B cell (primary cell): ENCODE data around the gene PIGQ. TPM values are rescaled to one million over a fixed set of nuclear protein-coding genes. Genes with fewer than 3 reads are reported as not detected.

Experiments used
- ATAC-seq: fragments of 200-7000 bp; cut with Tn5 transposase; one replicate; pipeline ENCODE4 v1.10.0; 2021; ENCODE audit warnings: low read depth, mild to moderate bottlenecking, moderate number of reproducible peaks, moderate library complexity
- CTCF ChIA-PET: fragments of 350-600 bp; sonication (Branson Sonifier 250); formaldehyde crosslinking; loops from one replicate; lab custom pipeline; 2021; ENCODE audit warnings: antibody characterized with exemption, inconsistent platforms; lab: Charles Lee
- POLR2A ChIA-PET: fragments of 350-600 bp; sonication (Branson Sonifier 250); formaldehyde crosslinking; loops from one replicate; lab custom pipeline; 2021; ENCODE audit warnings: antibody characterized with exemption; lab: Charles Lee
- DNase-seq: peaks from one replicate; pipeline ENCODE4 v3.0.0; 2013
- H2AFZ ChIP-seq: 2 replicates; pipeline ENCODE4 v1.6.1; 2012; ENCODE audit warnings: mild to moderate bottlenecking, low read depth, low read length; ENCODE audit not compliant: insufficient read depth, poor library complexity, severe bottlenecking
- H3K27ac ChIP-seq, 2 donors: 1 replicate in 1 of 2; 2 replicates in 1 of 2; pipeline ENCODE4 v1.5.1; 2012 to 2013; ENCODE audit warnings: low read length in 2 of 2, mild to moderate bottlenecking in 2 of 2, moderate library complexity in 1 of 2
- H3K27me3 ChIP-seq, 4 experiments: fragments of 200-600 bp in 1 of 4; sonication (generic) in 1 of 4; replicated peaks in 1 of 4; 1 replicate in 2 of 4; 2 replicates in 2 of 4; pipeline versions ENCODE4 v1.6.1 to v1.7.0; 2013 to 2016; ENCODE audit warnings: low read length in 3 of 4, mild to moderate bottlenecking in 2 of 4, mixed read lengths in 1 of 4, moderate library complexity in 1 of 4; ENCODE audit not compliant: insufficient read depth in 4 of 4, control insufficient read depth in 3 of 4; ENCODE audit errors: control extremely low read depth in 1 of 4
- H3K36me3 ChIP-seq, 2 experiments: replicated peaks in 1 of 2; 1 replicate in 1 of 2; 2 replicates in 1 of 2; pipeline versions ENCODE4 v1.6.1 to v1.7.1; 2013; ENCODE audit warnings: low read length in 1 of 2; ENCODE audit not compliant: insufficient read depth in 2 of 2, control insufficient read depth in 1 of 2; ENCODE audit errors: control extremely low read depth in 1 of 2, extremely low read depth in 1 of 2
- H3K4me1 ChIP-seq, 2 donors: fragments of 200-600 bp in 1 of 2; sonication (generic) in 1 of 2; 1 replicate in 1 of 2; 2 replicates in 1 of 2; pipeline versions ENCODE4 v1.5.1 to v1.6.1; 2013 to 2017; ENCODE audit warnings: low read length in 2 of 2; ENCODE audit not compliant: control insufficient read depth in 2 of 2, insufficient read depth in 2 of 2
- H3K4me2 ChIP-seq: replicated peaks from 2 replicates; pipeline ENCODE3; 2012; ENCODE audit warnings: mild to moderate bottlenecking, low read depth, low read length; ENCODE audit not compliant: poor library complexity, severe bottlenecking
- H3K4me3 ChIP-seq, 5 experiments: fragments of 200-600 bp in 1 of 5; sonication (generic) in 1 of 5; 1 replicate in 3 of 5; 2 replicates in 2 of 5; pipeline versions ENCODE4 v1.5.1 to v1.7.0; 2011 to 2016; ENCODE audit warnings: low read length in 4 of 5, mild to moderate bottlenecking in 4 of 5, low read depth in 2 of 5, control low read depth in 1 of 5, moderate library complexity in 1 of 5; ENCODE audit not compliant: insufficient read depth in 1 of 5; ENCODE audit errors: control extremely low read depth in 1 of 5, extremely low read depth in 1 of 5
- H3K79me2 ChIP-seq: fragments of 200-600 bp; sonication (generic); one replicate; pipeline ENCODE4 v1.6.0; 2016; ENCODE audit warnings: low read length; ENCODE audit not compliant: control insufficient read depth, insufficient read depth
- H3K9ac ChIP-seq: fragments of 200-600 bp; sonication (generic); 2 replicates; pipeline ENCODE4 v1.6.1; 2017; ENCODE audit warnings: mild to moderate bottlenecking, low read length, moderate library complexity
- H3K9me3 ChIP-seq, 3 donors: one replicate each; pipeline versions ENCODE4 v1.6.1 to v1.7.1; 2013; ENCODE audit warnings: low read length in 2 of 3; ENCODE audit not compliant: control insufficient read depth in 2 of 3, insufficient read depth in 1 of 3; ENCODE audit errors: control extremely low read depth in 1 of 3
- H4K20me1 ChIP-seq: 2 replicates; pipeline ENCODE4 v1.6.0; 2012; ENCODE audit warnings: mild to moderate bottlenecking, low read length; ENCODE audit not compliant: insufficient read depth, control insufficient read depth, poor library complexity, severe bottlenecking
- H3K27ac Mint-ChIP-seq: one replicate; pipeline ENCODE4 v1.8.0; 2021; ENCODE audit warnings: mixed read lengths
- H3K27me3 Mint-ChIP-seq: one replicate; pipeline ENCODE4 v1.8.0; 2021; ENCODE audit warnings: mixed read lengths
- H3K4me1 Mint-ChIP-seq: one replicate; pipeline ENCODE4 v1.8.0; 2021; ENCODE audit warnings: mixed read lengths
- H3K4me3 Mint-ChIP-seq: one replicate; pipeline ENCODE4 v1.8.0; 2021; ENCODE audit warnings: mixed read lengths
- H3K9me3 Mint-ChIP-seq: one replicate; pipeline ENCODE4 v1.8.0; 2022; ENCODE audit warnings: mixed read lengths; ENCODE audit not compliant: insufficient read depth
- CTCF ChIP-seq: fragments of 200-600 bp; IDR thresholded peaks from one replicate; pipeline ENCODE4 v1.8.0; 2022; ENCODE audit warnings: antibody characterized with exemption, mild to moderate bottlenecking
- EZH2 ChIP-seq: IDR thresholded peaks from 2 replicates; pipeline ENCODE4 v1.6.1; 2012; ENCODE audit warnings: borderline replicate concordance, low read depth, mild to moderate bottlenecking, moderate library complexity, low read length; ENCODE audit not compliant: insufficient read depth, poor library complexity, severe bottlenecking
- WGBS: methylation state at CpG from one replicate; pipeline ENCODE4 v1.1.5; 2013; ENCODE audit warnings: missing lambda C conversion rate; ENCODE audit not compliant: insufficient coverage; 5-methylcytosine and 5-hydroxymethylcytosine counted together
- intact Hi-C: fragments of 100-400 bp; cut with micrococcal nuclease; formaldehyde crosslinking; loops from one replicate; pipeline ENCODE4 v1.10.0; 2022
- polyA plus RNA-seq: library from polyadenylated mRNA; depleted of rRNA; stranded (reverse); fragments of >200 nt; gene quantifications from 2 replicates; pipeline ENCODE4 v1.2.3, GENCODE V29; 2012
- total RNA-seq, 2 donors: library from RNA; stranded (reverse); fragments of 120-200 nt in 1 of 2; gene quantifications; 1 replicate in 1 of 2; 2 replicates in 1 of 2; pipeline versions ENCODE4 v1.2.3 to v1.2.4, GENCODE V29; 2013 to 2022

PIGQ gene
- total and polyA plus RNA-seq, 2 donors (not counting 1 experiment from before 2014, with no cell fraction given), result 56.9 to 68.5 TPM

- peaks cover 4% of the 10 kb centered on the region for H3K27me3 Mint-ChIP-seq
- H3K9me3 Mint-ChIP-seq, result no peaks in the 10 kb centered on the region
- Histone ChIP-seq H3K27ac (no peak overlapping the region), H3K9me3 (peaks cover 0 to 7% (median 0%) of the 10 kb centered on the region in 3 donors), H3K79me2 (no peaks in the 10 kb centered on the region), H3K4me3 (no peak overlapping the region), H3K36me3 (peaks cover 0 to 5% of the 10 kb centered on the region in 2 experiments), H3K4me1 (peaks cover 3 to 6% of the 10 kb centered on the region in 2 donors), H3K27me3 (peaks cover 0 to 21% (median 6%) of the 10 kb centered on the region in 4 experiments), H3K9ac (no peak overlapping the region), H3K4me2 (no peak overlapping the region), H2AFZ (no peak overlapping the region), H4K20me1 (no peaks in the 10 kb centered on the region)
- no peak overlapping the region for H3K4me3 Mint-ChIP-seq
- no peak overlapping the region for H3K27ac Mint-ChIP-seq
- TF ChIP-seq CTCF (no peak), EZH2 (no peak)
- ATAC-seq (no peak), DNase-seq (no peak)
- intact Hi-C loops, result no loop called here
- WGBS, result 92% methylated on average over 54 of the region's 54 CpGs
- no peaks in the 10 kb centered on the region for H3K4me1 Mint-ChIP-seq
- POLR2A ChIA-PET, result no interaction called here
- CTCF ChIA-PET, result no interaction called here
These were observed 15.0 kb upstream of the PIGQ start for GRCh38 chr16:554640-555365.
